Gastroesophageal sphincter (tissue), 4 donors: Measurements from ENCODE around the gene SLC24A3. TPM values are rescaled to one million over a fixed set of nuclear protein-coding genes. Genes with fewer than 3 reads are reported as not detected.

Experiments
- ATAC-seq: fragments of 150-250 bp; one replicate; pipeline ENCODE4 v1.9.1; 2016; ENCODE audit warnings: mild to moderate bottlenecking, moderate library complexity
- H3K27ac ChIP-seq, 4 donors: fragments of 200-600 bp; sonication (generic) in 3 of 4; 1 replicate in 3 of 4; 2 replicates in 1 of 4; pipeline ENCODE4 v1.5.1; 2016 to 2019
- H3K27me3 ChIP-seq: fragments of 200-600 bp; sonication (generic); one replicate; pipeline ENCODE4 v1.5.1; 2019
- H3K36me3 ChIP-seq, 2 donors: fragments of 200-600 bp; sonication (generic); one replicate each; pipeline ENCODE4 v1.5.1; 2019; ENCODE audit warnings: control low read depth in 1 of 2
- H3K4me1 ChIP-seq, 3 donors: fragments of 200-600 bp; sonication (generic); 1 replicate in 2 of 3; 2 replicates in 1 of 3; pipeline ENCODE4 v1.5.1; 2016 to 2019; ENCODE audit warnings: control low read depth in 2 of 3
- H3K4me3 ChIP-seq, 2 donors: fragments of 200-600 bp; sonication (generic); one replicate each; pipeline ENCODE4 v1.5.1; 2019; ENCODE audit warnings: mild to moderate bottlenecking in 1 of 2, moderate library complexity in 1 of 2
- H3K9me3 ChIP-seq, 3 donors: fragments of 200-600 bp; sonication (generic); one replicate each; pipeline ENCODE4 v1.5.1; 2017 to 2019; ENCODE audit warnings: control low read depth in 2 of 3
- CTCF ChIP-seq, 4 experiments: fragments of 200-600 bp in 2 of 4; fragments of 450-650 bp in 2 of 4; sonication (generic) in 1 of 4; IDR thresholded peaks; one replicate each; pipeline ENCODE4 v1.5.1; 2017 to 2019; ENCODE audit warnings: antibody characterized with exemption in 4 of 4, mild to moderate bottlenecking in 2 of 4, moderate library complexity in 2 of 4
- EP300 ChIP-seq: sonication (generic); formaldehyde crosslinking; IDR thresholded peaks from one replicate; pipeline ENCODE4 v1.6.1; 2017; ENCODE audit warnings: antibody characterized with exemption, mild to moderate bottlenecking
- POLR2A ChIP-seq, 2 donors: fragments of 450-650 bp; IDR thresholded peaks; one replicate each; pipeline ENCODE4 v1.6.1; 2017; ENCODE audit warnings: antibody characterized with exemption in 2 of 2, mild to moderate bottlenecking in 2 of 2, moderate library complexity in 1 of 2
- POLR2AphosphoS5 ChIP-seq: sonication (generic); formaldehyde crosslinking; IDR thresholded peaks from one replicate; pipeline ENCODE4 v1.6.1; 2017; ENCODE audit warnings: antibody characterized with exemption
- WGBS, 2 donors: methylation state at CpG; one replicate each; pipeline ENCODE4 v1.1.5; 2018; ENCODE audit warnings: low coverage in 1 of 2; 5-methylcytosine and 5-hydroxymethylcytosine counted together
- total RNA-seq, 4 donors: library from RNA; depleted of rRNA; stranded (reverse); fragments of >200 nt; gene quantifications; one replicate each; pipeline ENCODE4 v1.1.0, GENCODE V29; 2016

SLC24A3 gene
- total RNA-seq, 4 donors from 2014 or later: 2.7 to 13.5 (median 5.5) TPM

DNA sequence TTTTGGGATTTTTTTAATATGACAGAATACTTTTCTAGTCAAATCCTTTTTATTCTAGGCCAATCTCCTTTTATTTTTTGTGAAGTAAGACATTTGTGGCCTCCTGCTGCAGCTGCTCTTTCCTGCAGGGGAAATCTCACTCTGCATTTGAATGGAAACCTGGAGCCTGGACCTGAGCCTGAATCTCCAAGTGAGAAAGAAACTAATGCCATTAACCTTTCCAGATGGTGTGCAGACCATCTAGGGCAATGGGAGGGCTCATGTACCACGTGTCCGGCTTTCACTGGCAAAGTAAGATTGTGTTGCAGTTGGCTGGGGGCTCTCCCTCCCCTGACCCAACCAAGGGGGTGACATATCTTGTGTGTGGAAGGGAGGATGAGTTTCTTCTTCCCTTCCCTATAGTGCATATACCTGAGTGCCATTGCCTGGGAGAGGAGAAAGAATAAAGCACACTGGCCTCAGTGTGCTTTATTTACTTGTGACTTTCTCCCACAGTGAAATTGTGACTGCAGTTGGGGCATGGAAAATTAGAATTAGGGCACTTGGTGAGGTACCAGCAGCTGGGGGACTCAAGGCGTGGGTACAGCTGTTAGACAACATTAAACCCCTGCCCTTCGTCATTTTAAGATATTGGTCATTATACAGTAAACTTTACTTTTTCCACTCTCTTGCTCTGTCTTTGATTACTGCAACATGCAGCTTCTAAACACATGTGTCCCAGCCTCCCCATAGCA, 385.8 kb downstream of the SLC24A3 start:
- TF ChIP-seq POLR2A (IDR thresholded peaks at IDR 0.05) (no peak), CTCF (IDR thresholded peaks at IDR 0.05) (no peak), EP300 (no peak), POLR2AphosphoS5 (no peak)
- H3K27me3 ChIP-seq: no peaks in the 10 kb centered on the region
- no peak for ATAC-seq
- no peaks in the 10 kb centered on the region for H3K9me3 ChIP-seq
- no peak overlapping the region for H3K27ac ChIP-seq
- WGBS, 2 donors: 79 to 81% methylated on average over 2 to 3 of the region's 4 CpGs
- H3K36me3 ChIP-seq: no peaks in the 10 kb centered on the region
- H3K4me1 ChIP-seq: no peaks in the 10 kb centered on the region
- H3K4me3 ChIP-seq: no peak overlapping the region

DNA sequence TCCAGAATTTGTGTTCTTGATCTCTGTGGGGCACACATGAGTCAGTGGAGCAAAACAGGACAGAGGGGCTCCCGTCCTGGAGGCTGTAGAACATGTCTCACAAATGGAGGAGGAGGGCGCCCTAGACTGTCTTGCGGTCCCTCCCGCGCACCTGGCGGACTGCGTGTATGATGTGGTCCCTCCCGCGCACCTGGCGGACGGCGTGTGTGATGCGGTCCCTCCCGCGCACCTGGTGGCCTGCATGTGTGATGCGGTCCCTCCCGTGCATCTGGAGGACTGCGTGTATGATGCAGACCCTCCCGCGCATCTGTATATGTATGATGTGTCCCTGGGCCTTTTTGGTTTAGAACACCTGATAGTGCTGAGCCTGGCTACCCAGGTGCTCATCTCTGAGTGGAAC, 386.8 kb downstream of the SLC24A3 start:
- no peak overlapping the region for H3K4me3 ChIP-seq
- WGBS, 2 donors: 83 to 95% methylated on average over 2 to 16 of the region's 20 CpGs
- no peaks in the 10 kb centered on the region for H3K36me3 ChIP-seq
- no peaks in the 10 kb centered on the region for H3K27me3 ChIP-seq
- no peaks in the 10 kb centered on the region for H3K9me3 ChIP-seq
- no peak for ATAC-seq
- H3K27ac ChIP-seq: no peak overlapping the region
- TF ChIP-seq CTCF (IDR thresholded peaks at IDR 0.05): no peak
- no peak for TF ChIP-seq EP300
- no peak for TF ChIP-seq POLR2A (IDR thresholded peaks at IDR 0.05)
- no peak for TF ChIP-seq POLR2AphosphoS5
- no peaks in the 10 kb centered on the region for H3K4me1 ChIP-seq

DNA sequence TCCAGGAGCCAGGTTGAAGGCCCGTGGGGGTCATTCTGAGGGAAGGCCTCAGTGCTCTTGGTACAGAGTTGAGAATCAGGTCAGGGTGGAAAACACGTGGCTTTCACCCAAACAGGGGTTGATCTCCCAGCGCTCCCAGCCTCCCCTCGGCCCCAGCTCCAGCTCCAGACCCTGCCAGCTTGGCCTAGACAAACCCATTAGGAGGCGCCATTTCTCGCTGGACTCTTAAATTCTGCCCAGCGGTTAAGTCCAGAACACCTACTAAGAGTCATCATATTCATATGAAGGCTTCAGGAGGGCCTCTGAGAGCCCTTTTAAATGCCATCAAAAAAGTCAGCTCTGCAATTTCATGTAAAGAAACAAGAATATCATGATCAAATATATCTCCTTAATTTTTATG, 387.6 kb downstream of the SLC24A3 start:
- no peak overlapping the region for H3K27ac ChIP-seq
- no peaks in the 10 kb centered on the region for H3K27me3 ChIP-seq
- no peak for ATAC-seq
- TF ChIP-seq EP300: no peak
- no peak for TF ChIP-seq CTCF (IDR thresholded peaks at IDR 0.05)
- TF ChIP-seq POLR2AphosphoS5: no peak
- TF ChIP-seq POLR2A (IDR thresholded peaks at IDR 0.05): no peak
- H3K36me3 ChIP-seq: no peaks in the 10 kb centered on the region
- H3K4me3 ChIP-seq: no peak overlapping the region
- no peaks in the 10 kb centered on the region for H3K4me1 ChIP-seq
- 100% methylated on average over 1 of the region's 7 CpGs; no CpG with 5 or more reads in 1 of the 2 donors for WGBS, 2 donors
- no peaks in the 10 kb centered on the region for H3K9me3 ChIP-seq

DNA sequence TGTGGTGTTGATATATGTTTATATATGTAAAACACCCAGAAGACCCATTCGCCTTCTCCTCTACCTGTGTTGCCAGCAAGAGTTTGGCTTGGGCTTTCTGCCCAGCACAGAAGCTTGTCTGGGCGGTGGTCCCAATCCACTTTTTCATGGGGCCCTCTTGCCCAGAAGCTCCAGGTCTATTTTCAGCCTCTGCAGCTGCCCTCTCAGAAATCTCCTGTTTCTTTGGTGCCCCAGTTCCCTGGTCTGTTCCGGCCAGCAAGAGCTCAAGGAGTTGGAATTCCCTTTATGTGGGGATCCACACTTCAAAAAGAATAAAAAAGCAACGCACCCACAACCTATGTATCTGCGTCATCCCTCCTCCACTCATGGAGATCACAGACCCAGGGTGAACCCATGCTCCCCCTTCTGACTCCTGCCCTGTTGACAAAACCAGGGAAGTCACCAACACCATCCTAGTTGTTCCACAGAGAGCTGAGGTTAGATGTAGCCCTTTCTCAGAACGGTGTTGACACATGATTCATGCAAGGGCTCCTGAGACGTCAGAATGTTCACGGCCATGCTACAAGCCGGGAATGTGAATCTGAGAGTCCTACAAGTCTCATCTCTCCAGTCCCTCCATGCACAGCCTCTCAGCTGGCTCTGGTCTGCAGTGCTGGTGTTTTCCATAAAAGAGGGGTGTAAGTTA, 388.8 kb downstream of the SLC24A3 start:
- ATAC-seq: no peak
- H3K9me3 ChIP-seq: no peaks in the 10 kb centered on the region
- WGBS, 2 donors: 87 to 90% methylated on average over 5 to 6 of the region's 9 CpGs
- no peaks in the 10 kb centered on the region for H3K27me3 ChIP-seq
- H3K36me3 ChIP-seq: no peaks in the 10 kb centered on the region
- no peak overlapping the region for H3K27ac ChIP-seq
- H3K4me1 ChIP-seq: peaks cover 0 to 4% (median 0%) of the 10 kb centered on the region in 3 donors
- H3K4me3 ChIP-seq: no peak overlapping the region
- TF ChIP-seq EP300: no peak
- TF ChIP-seq CTCF (IDR thresholded peaks at IDR 0.05): no peak
- TF ChIP-seq POLR2AphosphoS5: no peak
- TF ChIP-seq POLR2A (IDR thresholded peaks at IDR 0.05): no peak
